Suprapubic skin (tissue), 4 donors: ENCODE measurements around the gene SIRT7. TPM values are rescaled to one million over a fixed set of nuclear protein-coding genes. Genes with fewer than 3 reads are reported as not detected.

ENCODE experiments used
- DNase-seq, 2 donors: peaks; one replicate each; pipeline ENCODE4 v3.0.0-alpha.2; 2019; ENCODE audit warnings: low spot score in 2 of 2
- H3K27ac ChIP-seq: fragments of 200-600 bp; sonication (generic); one replicate; pipeline ENCODE4 v1.5.1; 2019
- H3K27me3 ChIP-seq: fragments of 200-600 bp; sonication (generic); one replicate; pipeline ENCODE4 v1.5.1; 2019
- H3K36me3 ChIP-seq: fragments of 200-600 bp; sonication (generic); one replicate; pipeline ENCODE4 v1.5.1; 2019
- H3K4me1 ChIP-seq: fragments of 200-600 bp; sonication (generic); one replicate; pipeline ENCODE4 v1.5.1; 2019
- H3K4me3 ChIP-seq: fragments of 200-600 bp; sonication (generic); one replicate; pipeline ENCODE4 v1.5.1; 2019; ENCODE audit warnings: mild to moderate bottlenecking
- H3K9me3 ChIP-seq: fragments of 200-600 bp; sonication (generic); one replicate; pipeline ENCODE4 v1.5.1; 2019
- EP300 ChIP-seq: sonication (generic); formaldehyde crosslinking; IDR thresholded peaks from one replicate; pipeline ENCODE4 v1.6.1; 2017; ENCODE audit warnings: antibody characterized with exemption
- POLR2A ChIP-seq, 2 donors: fragments of 450-650 bp; IDR thresholded peaks; one replicate each; pipeline ENCODE4 v1.6.1; 2017; ENCODE audit warnings: antibody characterized with exemption in 2 of 2, mild to moderate bottlenecking in 2 of 2, moderate library complexity in 2 of 2
- POLR2AphosphoS5 ChIP-seq, 3 donors: sonication (generic); formaldehyde crosslinking; IDR thresholded peaks; one replicate each; pipeline ENCODE4 v1.6.1; 2017; ENCODE audit warnings: antibody characterized with exemption in 3 of 3
- WGBS: methylation state at CpG from one replicate; pipeline ENCODE4 v1.1.5; 2018; 5-methylcytosine and 5-hydroxymethylcytosine counted together
- total RNA-seq, 4 donors: library from RNA; depleted of rRNA; stranded (reverse); fragments of >200 nt; gene quantifications; one replicate each; pipeline ENCODE4 v1.1.0, GENCODE V29; 2016
- TF ChIP-seq, protein P1 (sequence below), 2 donors: fragments of 200-600 bp in 1 of 2; fragments of 450-650 bp in 1 of 2; sonication (generic) in 1 of 2; IDR thresholded peaks; one replicate each; pipeline ENCODE4 v1.5.1; 2016 to 2019; ENCODE audit warnings: antibody characterized with exemption in 2 of 2, mild to moderate bottlenecking in 1 of 2, moderate library complexity in 1 of 2

The SIRT7 gene, protein sequence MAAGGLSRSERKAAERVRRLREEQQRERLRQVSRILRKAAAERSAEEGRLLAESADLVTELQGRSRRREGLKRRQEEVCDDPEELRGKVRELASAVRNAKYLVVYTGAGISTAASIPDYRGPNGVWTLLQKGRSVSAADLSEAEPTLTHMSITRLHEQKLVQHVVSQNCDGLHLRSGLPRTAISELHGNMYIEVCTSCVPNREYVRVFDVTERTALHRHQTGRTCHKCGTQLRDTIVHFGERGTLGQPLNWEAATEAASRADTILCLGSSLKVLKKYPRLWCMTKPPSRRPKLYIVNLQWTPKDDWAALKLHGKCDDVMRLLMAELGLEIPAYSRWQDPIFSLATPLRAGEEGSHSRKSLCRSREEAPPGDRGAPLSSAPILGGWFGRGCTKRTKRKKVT
- total RNA-seq: 10 to 100 TPM; 30.7 to 52.4 (median 38.9) TPM

DNA sequence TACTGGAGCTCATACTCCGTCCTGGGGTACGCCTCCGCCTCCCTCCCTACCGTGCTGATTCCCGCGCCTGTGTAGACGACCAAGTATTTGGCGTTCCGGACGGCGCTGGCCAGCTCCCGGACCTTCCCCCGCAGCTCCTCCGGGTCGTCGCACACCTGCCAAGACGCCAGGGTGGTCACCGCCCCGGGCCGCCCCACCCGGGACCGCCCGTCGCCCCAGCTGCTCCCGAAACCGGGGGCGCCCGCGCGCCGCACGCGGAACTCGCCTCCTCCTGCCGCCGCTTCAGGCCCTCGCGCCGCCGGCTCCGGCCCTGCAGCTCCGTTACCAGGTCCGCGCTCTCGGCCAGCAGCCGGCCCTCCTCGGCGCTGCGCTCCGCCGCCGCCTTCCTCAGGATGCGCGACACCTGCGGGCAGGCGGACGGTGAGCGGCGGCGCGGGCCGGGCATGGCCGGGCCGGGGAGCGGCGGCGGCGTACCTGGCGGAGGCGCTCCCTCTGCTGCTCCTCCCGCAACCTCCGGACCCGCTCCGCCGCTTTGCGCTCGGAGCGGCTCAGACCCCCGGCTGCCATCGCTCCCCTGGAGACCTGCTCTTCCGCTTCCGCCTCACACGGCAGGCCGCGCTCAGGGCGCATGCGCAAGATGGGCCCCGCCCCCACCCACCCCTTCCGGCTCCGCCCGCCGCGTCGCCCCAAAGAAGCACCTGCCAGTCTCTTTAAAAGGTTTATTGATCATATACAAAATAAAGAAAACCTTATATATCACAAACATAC lies at the start of gene SIRT7:
Gene SIRT7 (minus strand): TSS at position 612 of the 768 bp plus-strand sequence. CDS start 45 bp downstream, at position 567.
- Histone ChIP-seq H3K4me3 (peak within 1 kb of the TSS; percentile 97), H3K36me3 (peaks cover 55% of the 10 kb centered on the region), H3K27me3 (no peaks in the 10 kb centered on the region), H3K27ac (peak within 1 kb of the TSS; percentile 85), H3K4me1 (peaks cover 53% of the 10 kb centered on the region), H3K9me3 (no peaks in the 10 kb centered on the region)
- TF ChIP-seq POLR2A (IDR thresholded peaks at IDR 0.05) (peak in 1 of 2 donors; percentile 50), POLR2AphosphoS5 (IDR thresholded peaks at IDR 0.05) (peak in 1 of 3 donors; percentile 35), EP300 (no peak)
- no peak for DNase-seq
- WGBS: 0% methylated on average over 12 of the region's 94 CpGs

DNA sequence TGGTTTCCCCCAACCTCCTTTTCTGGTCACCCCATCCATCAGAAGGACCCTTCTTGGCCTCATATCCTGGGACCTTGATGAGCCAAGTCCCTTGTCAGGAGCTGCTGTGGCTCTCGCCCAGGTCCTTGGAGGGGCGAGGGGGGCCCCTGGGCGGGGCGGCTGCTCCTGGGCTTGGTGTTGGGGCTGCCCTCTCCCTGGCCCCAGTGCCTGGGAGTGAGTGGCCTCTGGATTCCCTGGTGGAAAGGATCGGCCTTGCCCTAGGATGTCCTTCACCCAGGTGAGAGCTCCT lies 49.2 kb upstream of the SIRT7 start:
- TF ChIP-seq EP300 (no peak), POLR2AphosphoS5 (IDR thresholded peaks at IDR 0.05) (no peak), POLR2A (IDR thresholded peaks at IDR 0.05) (no peak)
- TF ChIP-seq, protein P1, sequence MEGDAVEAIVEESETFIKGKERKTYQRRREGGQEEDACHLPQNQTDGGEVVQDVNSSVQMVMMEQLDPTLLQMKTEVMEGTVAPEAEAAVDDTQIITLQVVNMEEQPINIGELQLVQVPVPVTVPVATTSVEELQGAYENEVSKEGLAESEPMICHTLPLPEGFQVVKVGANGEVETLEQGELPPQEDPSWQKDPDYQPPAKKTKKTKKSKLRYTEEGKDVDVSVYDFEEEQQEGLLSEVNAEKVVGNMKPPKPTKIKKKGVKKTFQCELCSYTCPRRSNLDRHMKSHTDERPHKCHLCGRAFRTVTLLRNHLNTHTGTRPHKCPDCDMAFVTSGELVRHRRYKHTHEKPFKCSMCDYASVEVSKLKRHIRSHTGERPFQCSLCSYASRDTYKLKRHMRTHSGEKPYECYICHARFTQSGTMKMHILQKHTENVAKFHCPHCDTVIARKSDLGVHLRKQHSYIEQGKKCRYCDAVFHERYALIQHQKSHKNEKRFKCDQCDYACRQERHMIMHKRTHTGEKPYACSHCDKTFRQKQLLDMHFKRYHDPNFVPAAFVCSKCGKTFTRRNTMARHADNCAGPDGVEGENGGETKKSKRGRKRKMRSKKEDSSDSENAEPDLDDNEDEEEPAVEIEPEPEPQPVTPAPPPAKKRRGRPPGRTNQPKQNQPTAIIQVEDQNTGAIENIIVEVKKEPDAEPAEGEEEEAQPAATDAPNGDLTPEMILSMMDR (IDR thresholded peaks at IDR 0.05): no peak
- H3K36me3 ChIP-seq: no peaks in the 10 kb centered on the region
- H3K9me3 ChIP-seq: no peaks in the 10 kb centered on the region
- WGBS: 40% methylated on average over 1 of the region's 5 CpGs
- no peak overlapping the region for H3K4me3 ChIP-seq
- no peak for DNase-seq
- no peak overlapping the region for H3K27ac ChIP-seq
- H3K4me1 ChIP-seq: peaks cover 31% of the 10 kb centered on the region
- H3K27me3 ChIP-seq: peaks cover 22% of the 10 kb centered on the region

DNA sequence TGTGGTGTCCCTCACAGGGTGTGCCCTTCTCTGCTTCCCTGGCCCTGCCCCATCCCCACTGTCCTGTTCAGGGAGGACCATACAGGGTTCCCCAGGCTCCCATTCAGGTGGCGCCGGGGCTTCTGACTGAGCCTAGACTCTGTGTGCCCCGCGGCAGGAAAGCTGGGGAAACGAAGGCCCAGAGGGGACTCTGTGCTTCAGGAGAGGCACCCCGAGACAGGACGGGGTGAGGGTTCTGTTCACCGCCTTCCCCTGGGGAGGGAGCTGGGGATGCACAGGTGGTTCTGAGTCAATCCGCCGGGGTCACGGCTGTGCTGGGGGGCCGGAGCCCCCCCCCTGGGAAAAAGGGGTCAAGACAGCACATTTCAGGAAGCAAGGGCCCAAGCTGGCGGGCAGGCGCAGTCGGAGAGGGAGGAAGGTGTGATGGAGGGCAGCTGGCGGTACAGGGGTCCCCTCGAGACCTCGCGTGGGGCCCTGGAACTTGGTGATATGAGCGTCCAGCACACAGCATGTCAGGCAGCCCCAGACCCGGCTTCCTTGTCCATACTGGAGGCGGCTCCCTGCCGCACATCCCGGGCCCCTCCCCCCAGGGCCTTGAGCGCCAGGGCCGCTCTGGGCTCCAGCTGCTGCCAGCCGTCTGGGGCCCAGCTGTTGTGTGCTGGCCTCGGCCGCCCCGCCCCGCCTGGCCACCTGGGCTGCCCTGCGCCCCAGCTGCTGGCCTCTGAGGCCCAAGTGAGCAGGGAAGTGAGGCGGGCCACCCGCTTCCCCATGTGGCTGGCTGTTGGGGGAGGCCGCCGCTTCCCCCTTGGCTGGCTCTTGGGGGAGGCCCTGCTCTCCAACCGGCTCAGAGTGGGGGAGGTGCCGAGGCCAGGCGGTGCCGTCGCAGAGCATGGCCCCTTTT lies 48.6 kb upstream of the SIRT7 start:
- H3K27ac ChIP-seq: no peak overlapping the region
- 62% methylated on average over 23 of the region's 41 CpGs for WGBS
- peaks cover 37% of the 10 kb centered on the region for H3K4me1 ChIP-seq

DNA sequence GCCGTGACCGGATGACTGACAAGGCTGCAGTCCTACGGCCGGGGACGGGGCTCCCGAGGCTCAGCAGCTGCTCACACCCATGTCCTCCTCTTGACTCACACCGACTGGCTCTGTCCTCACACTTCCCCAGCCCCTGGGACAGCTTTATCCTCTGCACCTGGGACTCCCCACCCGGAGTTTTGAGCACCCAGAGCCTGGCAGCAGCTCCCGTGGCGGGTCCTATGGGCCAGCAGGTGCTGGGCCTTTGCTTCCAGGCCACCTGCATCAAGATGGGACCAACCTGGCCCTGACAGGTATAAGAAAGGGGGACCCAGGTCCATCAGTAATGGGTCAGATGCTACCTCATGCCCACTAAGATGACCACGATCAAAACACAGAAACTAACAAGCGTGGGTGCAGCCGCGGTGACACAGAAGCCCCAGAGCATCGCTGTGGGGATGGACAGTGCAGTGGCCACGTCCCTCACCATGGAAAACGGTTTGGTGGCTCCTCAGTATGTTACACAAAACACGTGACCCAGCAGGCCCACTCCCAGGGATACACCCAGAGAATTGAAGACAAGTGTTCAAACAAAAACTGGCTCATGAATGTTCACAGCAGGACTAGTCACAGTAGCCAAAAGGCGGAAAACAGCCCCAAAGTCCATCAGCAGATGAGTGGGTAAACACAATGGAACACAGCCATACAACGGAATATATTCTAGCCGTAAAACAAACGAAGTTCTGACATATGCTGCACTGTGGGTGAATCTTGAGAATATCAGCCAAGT lies 46.3 kb upstream of the SIRT7 start:
- WGBS: 68% methylated on average over 21 of the region's 22 CpGs
- TF ChIP-seq EP300 (no peak), POLR2A (IDR thresholded peaks at IDR 0.05) (no peak), POLR2AphosphoS5 (IDR thresholded peaks at IDR 0.05) (no peak)
- TF ChIP-seq, protein P1 (IDR thresholded peaks at IDR 0.05): no peak
- DNase-seq: no peak
- no peaks in the 10 kb centered on the region for H3K36me3 ChIP-seq
- no peak overlapping the region for H3K4me3 ChIP-seq
- H3K27me3 ChIP-seq: peaks cover 51% of the 10 kb centered on the region
- H3K9me3 ChIP-seq: no peaks in the 10 kb centered on the region
- peaks cover 57% of the 10 kb centered on the region for H3K4me1 ChIP-seq
- H3K27ac ChIP-seq: no peak overlapping the region

More for the DNA sequence above, 48.6 kb upstream of the SIRT7 start:
- Histone ChIP-seq H3K36me3 (no peaks in the 10 kb centered on the region), H3K9me3 (no peaks in the 10 kb centered on the region), H3K4me3 (no peak overlapping the region), H3K27me3 (peaks cover 28% of the 10 kb centered on the region)
- DNase-seq: no peak
- no peak for TF ChIP-seq POLR2A (IDR thresholded peaks at IDR 0.05)
- no peak for TF ChIP-seq EP300
- TF ChIP-seq, protein P1 (IDR thresholded peaks at IDR 0.05): no peak
- TF ChIP-seq POLR2AphosphoS5 (IDR thresholded peaks at IDR 0.05): no peak
